ENCODE data around the gene TIMM13.

The TIMM13 gene

DNA sequence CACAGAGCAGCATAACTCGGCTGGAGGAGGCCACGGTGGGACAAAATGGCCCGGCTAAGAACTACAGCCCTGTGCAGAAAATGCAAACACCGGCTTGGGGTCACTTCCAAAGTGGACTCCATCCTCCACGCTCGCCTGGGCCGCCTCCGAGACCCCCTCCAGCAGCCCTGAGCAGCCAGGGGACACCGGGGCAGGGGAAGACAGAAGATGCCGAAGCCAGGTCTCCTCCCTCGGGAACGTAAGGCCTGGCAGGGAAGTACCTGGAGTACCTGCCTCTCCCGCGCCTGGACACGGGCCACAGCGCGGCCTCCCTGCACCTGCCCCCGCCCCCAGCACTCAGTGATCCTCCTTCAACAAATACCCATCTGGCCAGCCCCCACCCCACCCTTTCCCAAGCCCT lies 24.4 kb upstream of the TIMM13 start:
- H3K4me3 ChIP-seq (ENCODE audit: insufficient read depth, low read length, poor library complexity, severe bottlenecking) = no peak overlapping the region
- peaks cover 10% of the 10 kb centered on the region for H4K20me1 ChIP-seq (ENCODE audit: low read depth, low read length)
- H3K9ac ChIP-seq (ENCODE audit: low read length) = no peak overlapping the region
- no peak for TF ChIP-seq EZH2phosphoT487 (conservative IDR thresholded peaks at IDR 0.05; ENCODE audit: low read length)
- H3K4me2 ChIP-seq (ENCODE audit: low read depth, low read length, poor library complexity, severe bottlenecking) = no peak overlapping the region
- no peaks in the 10 kb centered on the region for H3K9me3 ChIP-seq (ENCODE audit: insufficient read depth, low read length)
- no peak overlapping the region for H3K27ac ChIP-seq (ENCODE audit: low read depth, low read length)
- peaks cover 94% of the 10 kb centered on the region for H3K79me2 ChIP-seq (ENCODE audit: insufficient read depth, low read length)
- no peaks in the 10 kb centered on the region for H3K27me3 ChIP-seq (ENCODE audit: low read length)
- no peak overlapping the region for H2AFZ ChIP-seq (ENCODE audit: low read depth, low read length, severe bottlenecking)
- H3K36me3 ChIP-seq (ENCODE audit: low read length) = no peaks in the 10 kb centered on the region
- no peaks in the 10 kb centered on the region for H3K9me2 ChIP-seq (replicated peaks; ENCODE audit: insufficient read depth, low read length)
- 0 out of 2 replicates have a peak, but pooled peaks cover 4% of the 10 kb centered on the region for H3F3A ChIP-seq (ENCODE audit: insufficient read depth)

DNA sequence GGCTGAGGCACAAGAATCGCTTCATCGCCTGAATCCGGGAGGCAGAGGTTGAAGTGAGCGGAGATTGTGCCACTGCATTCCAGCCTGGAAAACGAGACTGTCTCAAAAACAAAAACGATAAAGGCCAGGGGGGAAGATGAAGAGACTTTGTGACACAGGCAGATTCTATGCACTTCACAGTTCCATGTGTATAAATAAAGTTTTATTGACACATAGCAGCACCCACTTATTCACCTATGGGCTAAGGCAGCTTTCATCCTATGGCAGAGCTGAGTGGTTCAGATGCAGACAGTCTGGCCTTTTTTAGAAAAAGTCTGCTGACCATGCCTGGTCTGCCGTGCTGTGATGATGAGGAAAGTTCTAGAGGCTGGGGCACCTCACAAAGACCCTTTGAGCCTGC lies 23.8 kb upstream of the TIMM13 start:
- Histone ChIP-seq H3K79me2 (ENCODE audit: insufficient read depth, low read length) (peaks cover 91% of the 10 kb centered on the region), H3K4me2 (ENCODE audit: low read depth, low read length, poor library complexity, severe bottlenecking) (no peak overlapping the region), H3K9me3 (ENCODE audit: insufficient read depth, low read length) (no peaks in the 10 kb centered on the region), H4K20me1 (ENCODE audit: low read depth, low read length) (peaks cover 10% of the 10 kb centered on the region), H3F3A (ENCODE audit: insufficient read depth) (0 out of 2 replicates have a peak, but pooled peaks cover 4% of the 10 kb centered on the region), H3K9ac (ENCODE audit: low read length) (no peak overlapping the region), H2AFZ (ENCODE audit: low read depth, low read length, severe bottlenecking) (no peak overlapping the region), H3K27me3 (ENCODE audit: low read length) (no peaks in the 10 kb centered on the region), H3K4me3 (ENCODE audit: insufficient read depth, low read length, poor library complexity, severe bottlenecking) (no peak overlapping the region), H3K36me3 (ENCODE audit: low read length) (no peaks in the 10 kb centered on the region), H3K27ac (ENCODE audit: low read depth, low read length) (no peak overlapping the region), H3K9me2 (replicated peaks; ENCODE audit: insufficient read depth, low read length) (no peaks in the 10 kb centered on the region)
- TF ChIP-seq EZH2phosphoT487 (conservative IDR thresholded peaks at IDR 0.05; ENCODE audit: low read length) (no peak), CTCF (IDR thresholded peaks at IDR 0.05; ENCODE audit: insufficient read depth, low read length, poor library complexity, severe bottlenecking) (no peak)

- TF ChIP-seq EZH2phosphoT487 (conservative IDR thresholded peaks at IDR 0.05; ENCODE audit: low read length) (no peak), CTCF (IDR thresholded peaks at IDR 0.05; ENCODE audit: insufficient read depth, low read length, poor library complexity, severe bottlenecking) (no peak)
- Histone ChIP-seq H3K36me3 (ENCODE audit: low read length) (no peaks in the 10 kb centered on the region), H2AFZ (ENCODE audit: low read depth, low read length, severe bottlenecking) (no peak overlapping the region), H3K9me2 (replicated peaks; ENCODE audit: insufficient read depth, low read length) (no peaks in the 10 kb centered on the region), H3K79me2 (ENCODE audit: insufficient read depth, low read length) (peaks cover 85% of the 10 kb centered on the region), H3K27ac (ENCODE audit: low read depth, low read length) (no peak overlapping the region), H3F3A (ENCODE audit: insufficient read depth) (0 out of 2 replicates have a peak, but pooled peaks cover 4% of the 10 kb centered on the region), H3K4me3 (ENCODE audit: insufficient read depth, low read length, poor library complexity, severe bottlenecking) (no peak overlapping the region), H3K4me2 (ENCODE audit: low read depth, low read length, poor library complexity, severe bottlenecking) (no peak overlapping the region), H3K9me3 (ENCODE audit: insufficient read depth, low read length) (no peaks in the 10 kb centered on the region), H3K9ac (ENCODE audit: low read length) (no peak overlapping the region), H3K27me3 (ENCODE audit: low read length) (no peaks in the 10 kb centered on the region), H4K20me1 (ENCODE audit: low read depth, low read length) (peaks cover 4% of the 10 kb centered on the region)
Measured at GRCh38 chr19:2449019-2449418, 21.6 kb upstream of the TIMM13 start.

DNA sequence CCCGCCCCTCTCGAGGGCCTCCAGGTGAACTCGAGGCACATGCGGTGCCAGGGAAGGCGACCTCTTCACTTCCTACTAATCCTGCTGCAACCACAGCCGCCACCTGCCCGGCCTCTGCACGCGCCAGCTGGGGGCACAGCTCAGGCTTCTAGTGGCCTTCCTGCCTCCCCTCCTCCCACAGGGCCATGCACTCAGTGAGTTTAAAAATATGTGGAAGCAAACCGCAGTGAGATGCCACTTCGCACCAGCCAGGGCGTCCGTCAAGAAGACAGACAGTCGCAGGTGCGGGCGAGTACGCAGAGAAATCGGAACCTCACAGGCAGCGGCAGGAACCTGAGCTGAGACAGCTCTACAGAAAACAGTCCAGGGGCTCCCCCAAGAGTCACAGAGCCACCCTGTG lies 19.0 kb upstream of the TIMM13 start:
- H3K27ac ChIP-seq (ENCODE audit: low read depth, low read length) = peak overlapping the region; percentile 72
- TF ChIP-seq CTCF (IDR thresholded peaks at IDR 0.05; ENCODE audit: insufficient read depth, low read length, poor library complexity, severe bottlenecking) = no peak
- no peak for TF ChIP-seq EZH2phosphoT487 (conservative IDR thresholded peaks at IDR 0.05; ENCODE audit: low read length)
- H4K20me1 ChIP-seq (ENCODE audit: low read depth, low read length) = peaks cover 4% of the 10 kb centered on the region
- H3K79me2 ChIP-seq (ENCODE audit: insufficient read depth, low read length) = peaks cover 85% of the 10 kb centered on the region
- no peaks in the 10 kb centered on the region for H3K9me2 ChIP-seq (replicated peaks; ENCODE audit: insufficient read depth, low read length)
- H3K27me3 ChIP-seq (ENCODE audit: low read length) = no peaks in the 10 kb centered on the region
- no peak overlapping the region for H2AFZ ChIP-seq (ENCODE audit: low read depth, low read length, severe bottlenecking)
- 0 out of 2 replicates have a peak, but pooled peaks cover 3% of the 10 kb centered on the region for H3K36me3 ChIP-seq (ENCODE audit: low read length)
- H3K4me2 ChIP-seq (ENCODE audit: low read depth, low read length, poor library complexity, severe bottlenecking) = peak overlapping the region; percentile 26
- H3K9ac ChIP-seq (ENCODE audit: low read length) = no peak overlapping the region
- no peaks in the 10 kb centered on the region for H3K9me3 ChIP-seq (ENCODE audit: insufficient read depth, low read length)
- no peak overlapping the region for H3K4me3 ChIP-seq (ENCODE audit: insufficient read depth, low read length, poor library complexity, severe bottlenecking)
- H3F3A ChIP-seq (ENCODE audit: insufficient read depth) = 0 out of 2 replicates have a peak, but pooled peaks cover 4% of the 10 kb centered on the region

Data from SU-DHL-6 (cell line).